Suprapubic skin (tissue), 4 donors: ENCODE data around the gene IQGAP2. TPM values are rescaled to one million over a fixed set of nuclear protein-coding genes. Genes with fewer than 3 reads are reported as not detected.
"Not testable (repeated sequence)": the region's sequence is repeated elsewhere in the genome, so short reads cannot be mapped to it uniquely, and the experiment has no call there.

Experiments
- DNase-seq, 2 donors: peaks; one replicate each; pipeline ENCODE4 v3.0.0-alpha.2; 2019; ENCODE audit warnings: low spot score in 2 of 2
- H3K27ac ChIP-seq: fragments of 200-600 bp; sonication (generic); one replicate; pipeline ENCODE4 v1.5.1; 2019
- H3K27me3 ChIP-seq: fragments of 200-600 bp; sonication (generic); one replicate; pipeline ENCODE4 v1.5.1; 2019
- H3K36me3 ChIP-seq: fragments of 200-600 bp; sonication (generic); one replicate; pipeline ENCODE4 v1.5.1; 2019
- H3K4me1 ChIP-seq: fragments of 200-600 bp; sonication (generic); one replicate; pipeline ENCODE4 v1.5.1; 2019
- H3K4me3 ChIP-seq: fragments of 200-600 bp; sonication (generic); one replicate; pipeline ENCODE4 v1.5.1; 2019; ENCODE audit warnings: mild to moderate bottlenecking
- H3K9me3 ChIP-seq: fragments of 200-600 bp; sonication (generic); one replicate; pipeline ENCODE4 v1.5.1; 2019
- EP300 ChIP-seq: sonication (generic); formaldehyde crosslinking; IDR thresholded peaks from one replicate; pipeline ENCODE4 v1.6.1; 2017; ENCODE audit warnings: antibody characterized with exemption
- POLR2A ChIP-seq, 2 donors: fragments of 450-650 bp; IDR thresholded peaks; one replicate each; pipeline ENCODE4 v1.6.1; 2017; ENCODE audit warnings: antibody characterized with exemption in 2 of 2, mild to moderate bottlenecking in 2 of 2, moderate library complexity in 2 of 2
- POLR2AphosphoS5 ChIP-seq, 3 donors: sonication (generic); formaldehyde crosslinking; IDR thresholded peaks; one replicate each; pipeline ENCODE4 v1.6.1; 2017; ENCODE audit warnings: antibody characterized with exemption in 3 of 3
- WGBS: methylation state at CpG from one replicate; pipeline ENCODE4 v1.1.5; 2018; 5-methylcytosine and 5-hydroxymethylcytosine counted together
- total RNA-seq, 4 donors: library from RNA; depleted of rRNA; stranded (reverse); fragments of >200 nt; gene quantifications; one replicate each; pipeline ENCODE4 v1.1.0, GENCODE V29; 2016
- TF ChIP-seq, protein P1 (sequence below), 2 donors: fragments of 200-600 bp in 1 of 2; fragments of 450-650 bp in 1 of 2; sonication (generic) in 1 of 2; IDR thresholded peaks; one replicate each; pipeline ENCODE4 v1.5.1; 2016 to 2019; ENCODE audit warnings: antibody characterized with exemption in 2 of 2, mild to moderate bottlenecking in 1 of 2, moderate library complexity in 1 of 2

The IQGAP2 gene
- total RNA-seq, 4 donors from 2014 or later: 10.1 to 49.0 (median 12.8) TPM

DNA sequence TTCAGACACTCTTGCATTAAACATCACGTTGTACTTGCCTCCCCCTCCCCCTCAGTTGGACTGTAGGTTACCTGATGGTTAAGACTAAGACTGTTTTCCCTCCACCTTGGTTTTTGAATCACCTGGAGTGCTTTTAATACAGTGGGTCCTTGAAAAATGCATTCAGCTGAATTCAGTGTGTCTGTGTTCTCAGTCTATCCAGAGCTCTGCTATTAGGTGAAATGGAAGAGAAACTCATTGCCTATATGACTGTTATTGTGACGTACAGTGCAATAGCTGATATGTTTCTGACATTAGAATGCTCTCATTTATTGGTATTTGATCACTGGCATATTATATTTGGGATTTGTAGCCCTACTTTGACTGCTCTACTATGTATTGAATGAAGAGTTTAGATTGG is 111.6 kb downstream of the IQGAP2 start:
- no peak overlapping the region for H3K27ac ChIP-seq
- H3K4me3 ChIP-seq: no peak overlapping the region
- H3K27me3 ChIP-seq: no peaks in the 10 kb centered on the region
- no peaks in the 10 kb centered on the region for H3K9me3 ChIP-seq
- no peaks in the 10 kb centered on the region for H3K36me3 ChIP-seq
- WGBS: 75% methylated on average over 2 of the region's 2 CpGs
- TF ChIP-seq, protein P1, sequence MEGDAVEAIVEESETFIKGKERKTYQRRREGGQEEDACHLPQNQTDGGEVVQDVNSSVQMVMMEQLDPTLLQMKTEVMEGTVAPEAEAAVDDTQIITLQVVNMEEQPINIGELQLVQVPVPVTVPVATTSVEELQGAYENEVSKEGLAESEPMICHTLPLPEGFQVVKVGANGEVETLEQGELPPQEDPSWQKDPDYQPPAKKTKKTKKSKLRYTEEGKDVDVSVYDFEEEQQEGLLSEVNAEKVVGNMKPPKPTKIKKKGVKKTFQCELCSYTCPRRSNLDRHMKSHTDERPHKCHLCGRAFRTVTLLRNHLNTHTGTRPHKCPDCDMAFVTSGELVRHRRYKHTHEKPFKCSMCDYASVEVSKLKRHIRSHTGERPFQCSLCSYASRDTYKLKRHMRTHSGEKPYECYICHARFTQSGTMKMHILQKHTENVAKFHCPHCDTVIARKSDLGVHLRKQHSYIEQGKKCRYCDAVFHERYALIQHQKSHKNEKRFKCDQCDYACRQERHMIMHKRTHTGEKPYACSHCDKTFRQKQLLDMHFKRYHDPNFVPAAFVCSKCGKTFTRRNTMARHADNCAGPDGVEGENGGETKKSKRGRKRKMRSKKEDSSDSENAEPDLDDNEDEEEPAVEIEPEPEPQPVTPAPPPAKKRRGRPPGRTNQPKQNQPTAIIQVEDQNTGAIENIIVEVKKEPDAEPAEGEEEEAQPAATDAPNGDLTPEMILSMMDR (IDR thresholded peaks at IDR 0.05): no peak
- TF ChIP-seq EP300: no peak
- TF ChIP-seq POLR2AphosphoS5 (IDR thresholded peaks at IDR 0.05): no peak
- no peak for TF ChIP-seq POLR2A (IDR thresholded peaks at IDR 0.05)
- DNase-seq: no peak
- H3K4me1 ChIP-seq: no peaks in the 10 kb centered on the region

DNA sequence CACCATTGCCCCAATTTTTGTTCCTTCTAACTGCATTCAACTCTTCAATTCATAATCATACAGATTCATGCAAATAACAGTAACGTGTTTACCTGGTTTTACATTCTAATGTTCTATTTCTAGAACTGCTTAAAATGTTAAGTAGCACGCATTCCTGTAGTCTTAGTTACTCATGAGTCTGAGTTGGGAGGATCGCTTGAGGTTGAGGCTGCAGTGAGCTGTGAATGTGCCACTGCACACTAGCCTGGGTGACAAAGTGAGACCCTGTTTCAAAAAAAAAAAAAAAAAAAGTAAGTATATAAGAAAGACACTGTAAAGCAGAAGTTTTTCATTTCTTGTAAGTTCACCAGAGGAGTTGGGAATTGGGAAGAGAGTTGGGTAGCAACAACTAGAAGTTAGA is 114.2 kb downstream of the IQGAP2 start:
- TF ChIP-seq POLR2AphosphoS5 (IDR thresholded peaks at IDR 0.05): no peak
- TF ChIP-seq, protein P1 (IDR thresholded peaks at IDR 0.05): no peak
- no peak for TF ChIP-seq POLR2A (IDR thresholded peaks at IDR 0.05)
- no peak for TF ChIP-seq EP300
- Histone ChIP-seq H3K36me3 (no peaks in the 10 kb centered on the region), H3K9me3 (no peaks in the 10 kb centered on the region), H3K27ac (no peak overlapping the region), H3K4me3 (no peak overlapping the region), H3K27me3 (no peaks in the 10 kb centered on the region), H3K4me1 (peaks cover 9% of the 10 kb centered on the region)
- WGBS: 91% methylated on average over 3 of the region's 3 CpGs
- no peak for DNase-seq

DNA sequence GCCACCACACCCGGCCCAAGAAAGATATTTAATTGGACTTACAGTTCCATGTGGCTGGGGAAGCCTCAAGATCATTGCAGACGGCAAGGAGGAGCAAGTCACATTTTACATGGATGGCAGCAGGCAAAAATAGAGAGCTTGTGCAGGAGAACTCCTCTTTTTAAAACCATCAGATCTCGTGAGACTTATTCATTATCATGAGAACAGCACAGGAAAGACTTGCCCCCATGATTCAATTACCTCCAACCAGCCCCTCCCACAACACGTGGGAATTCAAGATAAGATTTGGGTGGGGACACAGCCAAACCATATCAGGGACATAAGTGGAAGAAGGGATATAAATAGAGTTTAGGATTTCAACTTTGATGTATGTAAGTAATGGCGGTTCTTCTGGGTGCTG is 115.2 kb downstream of the IQGAP2 start:
- not testable (repeated sequence) for H3K27ac ChIP-seq, H3K4me3 ChIP-seq, H3K9me3 ChIP-seq, H3K36me3 ChIP-seq, H3K4me1 ChIP-seq, H3K27me3 ChIP-seq, DNase-seq
- 89% methylated on average over 5 of the region's 5 CpGs for WGBS

DNA sequence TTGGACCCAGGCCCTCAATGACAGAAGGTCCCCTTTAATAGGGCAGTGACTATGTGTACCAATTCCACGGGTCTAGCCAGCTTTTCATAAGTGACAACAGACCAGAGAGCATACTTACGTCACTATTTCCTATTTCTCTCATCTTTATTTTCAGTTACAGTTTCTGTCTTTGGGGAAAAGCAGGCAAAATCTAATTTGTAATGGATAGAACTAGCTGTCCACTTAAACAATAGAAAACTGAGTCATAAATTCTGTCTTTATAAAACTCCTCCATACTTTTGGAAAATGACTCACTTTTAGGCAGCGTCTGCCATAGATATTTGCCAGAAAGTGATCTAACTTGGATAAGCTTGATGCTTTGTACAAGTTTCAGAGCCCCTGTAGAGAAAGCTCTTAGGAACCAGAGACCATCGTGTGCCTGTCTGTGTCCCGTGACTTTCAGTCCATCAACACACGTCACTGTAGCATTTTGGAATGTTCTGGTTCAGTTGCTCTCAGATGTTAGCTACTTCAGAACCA is 118.2 kb downstream of the IQGAP2 start:
- H3K4me3 ChIP-seq: no peak overlapping the region
- TF ChIP-seq EP300 (no peak), POLR2A (IDR thresholded peaks at IDR 0.05) (no peak), POLR2AphosphoS5 (IDR thresholded peaks at IDR 0.05) (no peak)
- TF ChIP-seq, protein P1 (IDR thresholded peaks at IDR 0.05): no peak
- H3K27me3 ChIP-seq: no peaks in the 10 kb centered on the region
- no peaks in the 10 kb centered on the region for H3K9me3 ChIP-seq
- H3K4me1 ChIP-seq: peaks cover 9% of the 10 kb centered on the region
- no peaks in the 10 kb centered on the region for H3K36me3 ChIP-seq
- peak overlapping the region; percentile 50 for H3K27ac ChIP-seq
- DNase-seq: no peak
- 32% methylated on average over 6 of the region's 6 CpGs for WGBS

DNA sequence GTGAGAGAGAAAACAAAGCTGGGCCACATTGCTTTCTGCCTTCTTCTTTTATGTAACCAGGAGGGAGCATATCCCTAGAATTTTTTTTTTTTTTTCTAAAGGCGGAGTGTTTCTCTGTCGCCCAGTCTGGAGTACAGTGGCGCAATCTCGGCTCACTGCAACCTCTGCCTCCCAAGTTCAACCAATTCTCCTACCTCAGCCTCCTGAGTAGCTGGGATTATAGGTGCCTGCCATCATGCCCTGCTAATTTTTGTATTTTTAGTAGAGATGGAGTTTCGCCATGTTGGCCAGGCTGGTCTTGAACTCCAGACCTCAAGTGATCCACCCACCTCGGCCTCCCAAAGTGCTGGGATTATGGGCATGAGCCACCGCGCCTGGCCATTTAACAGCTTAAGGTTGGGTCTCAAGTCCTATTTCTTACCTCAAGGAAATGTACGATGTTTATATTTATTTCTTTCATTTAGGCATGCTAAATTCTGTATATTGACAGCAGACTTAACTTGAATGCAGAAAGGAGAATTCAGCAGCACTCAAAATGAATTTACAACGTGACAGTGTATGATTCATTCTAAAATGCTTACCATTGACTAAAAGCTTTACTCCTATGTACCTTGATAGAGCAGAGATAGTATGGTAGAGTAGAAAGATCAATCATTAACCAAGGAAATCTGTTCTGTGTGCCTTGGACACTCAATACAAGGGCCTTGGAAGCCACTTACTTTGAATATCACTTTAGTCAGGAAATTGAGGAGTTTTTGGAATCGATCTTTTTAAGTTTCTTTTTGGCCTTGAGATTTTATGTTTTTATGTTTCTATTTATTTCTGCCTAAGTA is 119.2 kb downstream of the IQGAP2 start:
- peak overlapping the region; percentile 20 for H3K27ac ChIP-seq
- no peak for DNase-seq
- WGBS: 94% methylated on average over 11 of the region's 11 CpGs
- no peaks in the 10 kb centered on the region for H3K36me3 ChIP-seq
- no peaks in the 10 kb centered on the region for H3K27me3 ChIP-seq
- peaks cover 16% of the 10 kb centered on the region for H3K4me1 ChIP-seq
- TF ChIP-seq, protein P1 (IDR thresholded peaks at IDR 0.05): no peak
- no peak for TF ChIP-seq POLR2A (IDR thresholded peaks at IDR 0.05)
- TF ChIP-seq POLR2AphosphoS5 (IDR thresholded peaks at IDR 0.05): no peak
- no peak for TF ChIP-seq EP300
- no peak overlapping the region for H3K4me3 ChIP-seq
- H3K9me3 ChIP-seq: no peaks in the 10 kb centered on the region
